Iris pigment epithelial cell (primary cell): ENCODE results near the gene FTL.
"Not testable (repeated sequence)": the region's sequence is repeated elsewhere in the genome, so short reads cannot be mapped to it uniquely, and the experiment has no call there.

ENCODE experiments used
- DNase-seq: peaks from one replicate; pipeline ENCODE4 v3.0.0-alpha.2; 2011; ENCODE audit warnings: low read depth

FTL gene

DNA sequence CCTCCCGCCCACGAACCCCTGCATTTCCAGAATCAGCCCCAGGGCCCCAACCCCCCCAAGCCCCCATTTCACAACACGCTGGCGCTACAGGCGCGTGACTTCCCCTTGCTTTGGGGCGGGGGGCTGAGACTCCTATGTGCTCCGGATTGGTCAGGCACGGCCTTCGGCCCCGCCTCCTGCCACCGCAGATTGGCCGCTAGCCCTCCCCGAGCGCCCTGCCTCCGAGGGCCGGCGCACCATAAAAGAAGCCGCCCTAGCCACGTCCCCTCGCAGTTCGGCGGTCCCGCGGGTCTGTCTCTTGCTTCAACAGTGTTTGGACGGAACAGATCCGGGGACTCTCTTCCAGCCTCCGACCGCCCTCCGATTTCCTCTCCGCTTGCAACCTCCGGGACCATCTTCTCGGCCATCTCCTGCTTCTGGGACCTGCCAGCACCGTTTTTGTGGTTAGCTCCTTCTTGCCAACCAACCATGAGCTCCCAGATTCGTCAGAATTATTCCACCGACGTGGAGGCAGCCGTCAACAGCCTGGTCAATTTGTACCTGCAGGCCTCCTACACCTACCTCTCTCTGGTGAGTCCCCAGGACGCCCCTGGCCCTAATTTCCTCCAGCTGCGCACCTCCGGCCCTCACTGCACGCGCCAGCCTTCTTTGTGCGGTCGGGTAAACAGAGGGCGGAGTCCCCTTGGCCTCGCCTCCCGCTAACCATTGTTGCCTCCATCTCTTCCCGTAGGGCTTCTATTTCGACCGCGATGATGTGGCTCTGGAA lies at the start of gene FTL:
TSS of gene FTL (plus strand) at position 270 of the 766 bp plus-strand sequence. CDS start at position 469, 199 bp downstream.
- peak; percentile 96 for DNase-seq

DNA sequence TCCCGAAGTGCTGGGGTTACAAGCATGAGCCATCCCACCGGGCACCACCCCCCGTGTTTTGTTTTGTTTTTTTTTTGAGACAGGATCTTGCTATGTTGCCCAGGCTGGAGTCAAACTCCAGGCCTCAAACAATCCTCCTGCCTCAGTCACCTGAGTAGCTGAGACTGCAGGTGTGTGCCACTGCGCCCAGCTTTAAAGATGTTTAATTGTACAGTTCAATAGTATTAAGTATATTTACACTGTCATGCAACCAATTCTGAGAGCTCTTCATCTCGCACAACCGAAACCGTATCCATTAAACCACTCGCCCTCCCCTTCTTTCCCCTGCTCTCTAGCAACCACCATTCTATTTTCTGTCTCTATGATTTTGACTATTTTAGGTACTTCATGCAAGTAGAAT lies 49.4 kb upstream of the FTL start:
- DNase-seq = no peak

DNA sequence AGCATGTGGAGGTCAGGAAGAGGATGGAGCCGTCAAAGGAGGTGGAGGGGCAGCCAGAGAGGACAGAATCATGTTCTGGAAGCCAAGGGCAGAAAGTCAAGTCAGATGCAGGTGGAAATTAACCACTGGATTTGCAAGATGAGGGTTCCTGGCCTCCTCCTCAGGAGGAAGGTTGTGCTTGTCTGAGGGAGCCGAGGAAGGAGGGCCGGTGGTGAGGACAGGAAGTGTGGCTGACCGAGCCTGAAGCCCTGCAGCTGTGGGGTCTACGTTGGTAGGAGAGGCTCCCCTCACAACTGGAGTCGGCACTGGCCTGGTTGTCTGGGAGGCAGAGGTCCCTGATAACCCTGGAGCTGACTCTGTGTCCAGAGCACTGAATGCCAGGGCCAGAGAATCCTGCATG lies 47.0 kb upstream of the FTL start:
- no peak for DNase-seq

DNA sequence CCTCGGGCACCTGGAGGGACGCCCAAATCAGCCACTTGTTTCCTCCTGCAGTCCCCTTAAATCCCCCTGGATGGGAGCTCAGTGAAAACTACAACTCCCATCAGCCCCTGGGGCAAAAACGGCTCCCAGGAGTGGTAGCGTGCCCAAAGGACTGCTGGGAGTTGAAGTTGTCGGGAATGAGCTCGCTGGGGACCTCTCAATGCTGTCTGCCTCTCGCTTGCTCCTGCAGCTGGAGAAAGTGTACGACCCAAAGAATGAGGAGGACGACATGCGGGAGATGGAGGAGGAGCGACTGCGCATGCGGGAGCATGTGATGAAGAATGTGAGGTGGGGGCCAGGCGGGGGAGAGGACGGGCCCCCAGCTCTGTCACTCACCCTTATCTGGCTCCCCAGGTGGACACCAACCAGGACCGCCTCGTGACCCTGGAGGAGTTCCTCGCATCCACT lies 46.3 kb upstream of the FTL start:
- no peak for DNase-seq

DNA sequence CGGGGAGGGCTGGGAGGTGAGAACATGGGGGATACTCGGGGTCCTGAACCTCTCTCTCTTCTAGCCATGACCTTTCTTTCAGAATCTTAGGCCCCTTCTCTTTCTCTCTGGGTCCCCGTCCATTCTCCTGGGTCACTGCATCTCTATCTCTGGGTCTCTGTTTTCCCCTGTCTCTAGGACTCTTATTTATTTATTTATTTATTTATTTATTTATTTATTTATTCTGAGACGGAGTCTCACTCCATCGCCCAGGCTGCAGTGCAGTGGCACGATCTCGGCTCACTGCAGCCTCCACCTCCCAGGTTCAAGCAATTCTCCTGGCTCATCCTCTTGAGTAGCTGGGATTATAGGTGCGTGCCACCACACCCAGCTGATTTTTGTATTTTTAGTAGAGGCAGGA lies 45.8 kb upstream of the FTL start:
- DNase-seq = not testable (repeated sequence)

DNA sequence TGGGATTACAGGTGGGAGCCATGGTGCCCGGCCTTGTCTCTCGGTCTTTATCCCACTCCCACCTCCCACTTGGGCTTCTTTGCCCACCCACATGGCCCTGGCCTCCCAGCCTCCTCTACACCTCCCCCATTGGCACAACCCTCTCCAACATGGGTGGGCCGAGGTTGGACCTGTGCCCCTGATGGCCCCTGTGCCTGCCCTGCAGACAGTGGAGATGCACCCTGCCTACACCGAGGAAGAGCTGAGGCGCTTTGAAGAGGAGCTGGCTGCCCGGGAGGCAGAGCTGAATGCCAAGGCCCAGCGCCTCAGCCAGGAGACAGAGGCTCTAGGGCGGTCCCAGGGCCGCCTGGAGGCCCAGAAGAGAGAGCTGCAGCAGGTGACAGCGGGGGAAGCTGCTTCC lies 44.2 kb upstream of the FTL start:
- no peak for DNase-seq

DNA sequence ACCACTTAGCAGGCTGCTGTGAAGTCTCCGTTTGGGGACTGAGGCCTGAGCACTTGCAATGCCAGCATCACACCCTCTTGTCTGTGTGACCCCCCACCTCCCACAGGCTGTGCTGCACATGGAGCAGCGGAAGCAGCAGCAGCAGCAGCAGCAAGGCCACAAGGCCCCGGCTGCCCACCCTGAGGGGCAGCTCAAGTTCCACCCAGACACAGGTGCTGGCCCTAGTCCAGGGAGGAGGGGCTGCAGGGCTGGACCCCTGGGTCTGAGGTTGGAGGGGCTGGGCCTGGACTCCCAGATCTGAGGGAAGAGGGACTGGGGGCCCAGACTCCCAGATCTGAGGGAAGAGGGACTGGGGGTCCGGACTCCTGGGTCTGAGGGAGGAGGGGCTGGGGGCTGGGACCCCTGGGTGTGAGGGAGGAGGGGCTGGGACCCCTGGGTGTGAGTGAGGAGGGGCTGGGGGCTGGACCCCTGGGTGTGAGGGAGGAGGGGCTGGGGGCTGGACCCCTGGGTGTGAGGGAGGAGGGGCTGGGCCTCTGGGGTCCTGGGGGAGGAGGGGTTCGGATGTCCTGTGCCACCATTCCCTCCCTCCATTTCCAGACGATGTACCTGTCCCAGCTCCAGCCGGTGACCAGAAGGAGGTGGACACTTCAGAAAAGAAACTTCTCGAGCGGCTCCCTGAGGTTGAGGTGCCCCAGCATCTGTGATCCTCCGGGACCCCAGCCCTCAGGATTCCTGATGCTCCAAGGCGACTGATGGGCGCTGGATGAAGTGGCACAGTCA lies 43.2 kb upstream of the FTL start:
- DNase-seq = no peak

DNA sequence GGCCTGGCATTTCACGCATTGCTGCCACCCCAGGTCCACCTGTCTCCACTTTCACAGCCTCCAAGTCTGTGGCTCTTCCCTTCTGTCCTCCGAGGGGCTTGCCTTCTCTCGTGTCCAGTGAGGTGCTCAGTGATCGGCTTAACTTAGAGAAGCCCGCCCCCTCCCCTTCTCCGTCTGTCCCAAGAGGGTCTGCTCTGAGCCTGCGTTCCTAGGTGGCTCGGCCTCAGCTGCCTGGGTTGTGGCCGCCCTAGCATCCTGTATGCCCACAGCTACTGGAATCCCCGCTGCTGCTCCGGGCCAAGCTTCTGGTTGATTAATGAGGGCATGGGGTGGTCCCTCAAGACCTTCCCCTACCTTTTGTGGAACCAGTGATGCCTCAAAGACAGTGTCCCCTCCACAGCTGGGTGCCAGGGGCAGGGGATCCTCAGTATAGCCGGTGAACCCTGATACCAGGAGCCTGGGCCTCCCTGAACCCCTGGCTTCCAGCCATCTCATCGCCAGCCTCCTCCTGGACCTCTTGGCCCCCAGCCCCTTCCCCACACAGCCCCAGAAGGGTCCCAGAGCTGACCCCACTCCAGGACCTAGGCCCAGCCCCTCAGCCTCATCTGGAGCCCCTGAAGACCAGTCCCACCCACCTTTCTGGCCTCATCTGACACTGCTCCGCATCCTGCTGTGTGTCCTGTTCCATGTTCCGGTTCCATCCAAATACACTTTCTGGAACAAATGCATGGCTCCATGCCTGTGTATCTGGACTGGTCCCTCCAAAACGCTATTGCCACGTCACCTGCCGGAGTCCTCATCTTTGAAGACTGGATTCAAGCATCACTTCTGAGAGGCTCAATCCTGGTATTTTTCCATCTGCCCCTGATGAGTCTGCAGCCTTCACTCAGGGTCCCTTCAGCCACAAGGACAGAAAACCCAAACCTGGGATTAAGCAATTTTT lies 42.3 kb upstream of the FTL start:
- no peak for DNase-seq

DNA sequence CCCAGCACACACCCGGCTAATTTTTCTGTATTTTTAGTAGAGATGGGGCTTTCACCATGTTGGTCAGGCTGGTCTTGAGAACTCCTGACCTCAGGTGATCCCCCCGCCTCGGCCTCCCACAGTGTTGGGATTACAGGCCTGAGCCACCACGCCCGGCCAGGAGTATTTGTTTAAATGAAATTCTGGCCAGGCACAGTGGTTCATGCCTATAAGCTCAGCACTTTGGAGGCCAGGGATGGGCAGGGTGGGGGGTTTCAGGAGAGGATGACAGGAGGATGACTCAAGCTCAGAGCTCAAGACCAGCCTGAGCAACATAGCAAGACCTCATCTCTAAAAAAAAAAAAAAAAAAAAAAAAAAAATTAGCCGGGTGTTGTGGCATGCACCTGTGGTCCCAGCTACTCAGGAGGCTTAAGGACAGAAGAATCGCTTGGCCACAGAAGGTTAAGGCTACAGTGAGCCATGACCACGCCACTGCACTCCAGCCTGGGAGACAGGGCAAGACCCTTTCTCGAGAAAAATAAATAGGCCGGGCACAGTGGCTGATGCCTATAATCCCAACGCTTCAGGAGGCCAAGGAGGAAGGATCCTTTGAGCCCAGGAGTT lies 39.8 kb upstream of the FTL start:
- peak; percentile 82 for DNase-seq

DNA sequence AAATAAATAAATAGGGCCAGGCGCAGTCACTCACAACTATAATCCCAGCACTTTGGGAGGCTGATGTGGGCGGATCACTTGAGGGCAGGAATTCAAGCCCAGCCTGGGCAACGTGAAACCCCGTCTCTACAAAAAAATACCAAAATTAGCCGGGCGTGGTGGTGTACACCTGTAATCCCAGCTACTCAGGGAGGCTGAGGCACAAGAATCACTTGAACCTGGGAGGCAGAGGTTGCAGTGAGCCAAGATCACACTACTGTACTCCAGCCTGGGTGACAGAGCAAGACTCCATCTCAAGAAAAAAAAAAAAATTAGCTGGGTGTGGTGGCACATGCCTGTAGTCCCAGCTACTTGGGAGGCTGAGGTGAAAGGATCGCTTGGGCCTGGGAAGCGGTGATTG lies 39.2 kb upstream of the FTL start:
- not testable (repeated sequence) for DNase-seq

DNA sequence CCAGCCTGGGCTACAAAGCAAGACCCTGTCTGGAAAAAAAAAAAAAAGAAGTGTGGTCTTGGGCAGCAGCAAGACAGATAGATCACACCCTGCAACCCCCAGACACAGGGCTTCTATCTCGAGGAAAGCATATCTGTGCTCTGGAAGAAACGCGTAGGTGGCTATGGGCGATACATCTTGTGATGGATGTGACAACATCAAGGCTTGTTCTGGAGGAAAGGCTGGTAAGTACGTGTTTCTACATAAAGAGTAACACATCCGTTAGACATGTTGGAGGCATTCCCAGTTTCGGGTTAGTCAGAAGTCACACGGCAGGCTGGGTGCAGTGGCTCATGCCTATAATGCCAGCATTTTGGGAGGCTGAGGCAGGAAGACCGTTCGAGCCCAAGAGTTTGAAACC lies 38.2 kb upstream of the FTL start:
- DNase-seq = peak; percentile 96

DNA sequence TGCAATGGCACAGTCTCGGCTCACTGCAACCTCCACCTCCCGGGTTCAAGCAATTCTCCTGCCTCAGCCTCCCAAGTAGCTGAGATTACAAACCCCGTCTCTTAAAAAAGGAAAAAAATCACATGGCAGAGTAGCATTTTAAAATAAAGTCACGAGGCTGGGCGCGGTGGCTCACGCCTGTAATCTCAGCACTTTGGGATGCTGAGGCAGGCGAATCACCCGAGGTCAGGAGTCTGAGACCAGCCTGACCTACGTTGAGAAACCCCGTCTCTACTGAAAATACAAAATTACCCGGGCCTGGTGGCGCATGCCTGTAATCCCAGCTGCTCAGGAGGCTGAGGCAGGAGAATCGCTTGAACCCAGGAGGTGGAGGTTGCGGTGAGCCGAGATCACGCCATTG lies 37.4 kb upstream of the FTL start:
- not testable (repeated sequence) for DNase-seq

DNA sequence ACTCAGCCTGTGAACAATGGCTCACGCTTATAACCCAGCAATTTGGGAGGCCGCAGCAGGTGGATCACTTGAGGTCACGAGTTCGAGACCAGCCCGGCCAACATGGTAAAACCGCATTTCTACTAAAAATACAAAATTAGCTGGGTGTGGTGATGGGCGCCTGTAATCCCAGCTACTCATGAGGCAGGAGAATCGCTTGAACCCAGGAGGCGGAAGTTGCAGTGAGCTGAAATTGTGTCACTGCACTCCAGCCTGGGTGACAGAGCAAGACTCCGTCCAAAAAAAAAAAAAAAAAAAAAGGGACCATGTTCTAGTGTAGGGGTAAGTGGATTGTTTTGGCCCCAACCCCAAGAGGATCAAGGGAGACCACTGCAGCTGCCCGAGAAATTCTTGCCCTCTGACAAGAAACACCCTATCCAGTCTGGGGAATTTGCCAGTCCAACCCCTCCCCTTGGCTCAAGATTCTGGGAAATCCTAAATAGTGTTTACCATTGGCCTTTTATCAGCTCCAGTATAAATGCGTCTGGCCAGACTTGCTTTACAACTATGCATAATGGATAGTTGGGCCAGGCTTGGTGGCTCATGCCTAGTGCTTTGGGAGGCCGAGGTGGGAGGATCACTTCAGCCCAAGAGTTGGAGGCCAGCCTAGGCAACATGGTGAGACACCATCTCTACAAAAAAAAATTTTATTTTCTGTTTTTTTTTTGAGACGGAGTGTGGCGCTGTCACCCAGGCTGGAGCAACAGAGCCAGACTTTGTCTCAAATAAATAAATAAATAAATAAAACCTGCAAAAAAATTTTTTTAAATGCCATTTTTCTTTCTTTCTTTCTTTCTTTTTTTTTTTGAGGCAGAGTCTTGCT lies 36.7 kb upstream of the FTL start:
- DNase-seq = no peak

DNA sequence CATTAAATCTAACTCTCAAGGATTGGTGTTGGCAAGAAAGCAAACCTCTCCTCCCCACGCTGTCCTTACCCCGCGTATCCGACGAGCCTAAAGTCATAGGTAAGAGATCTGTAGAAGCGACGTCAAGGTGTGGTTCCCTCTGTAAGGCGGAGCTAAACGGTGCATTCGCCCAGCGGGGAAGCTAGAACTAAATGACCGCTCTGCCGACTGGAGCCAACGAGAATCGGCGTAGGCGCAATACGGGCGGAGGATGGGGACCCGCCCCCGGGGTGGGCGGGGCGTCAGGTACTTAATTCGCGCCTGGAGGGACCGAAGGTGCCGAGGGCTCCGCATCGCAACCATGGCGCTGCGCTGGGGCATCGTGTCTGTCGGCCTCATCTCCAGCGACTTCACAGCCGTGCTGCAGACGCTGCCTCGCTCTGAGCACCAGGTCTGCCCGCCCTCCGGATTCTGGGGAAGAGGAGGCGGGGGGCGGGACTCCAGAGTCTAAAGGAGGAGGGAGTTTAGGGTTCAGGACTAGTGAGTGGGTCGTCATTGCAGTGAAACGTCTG lies 31.7 kb upstream of the FTL start, which contains the start of gene DHDH:
TSS of gene DHDH (plus strand) at position 318 of the 551 bp plus-strand sequence. CDS start at position 341, 23 bp downstream.
- DNase-seq = peak; percentile 48

DNA sequence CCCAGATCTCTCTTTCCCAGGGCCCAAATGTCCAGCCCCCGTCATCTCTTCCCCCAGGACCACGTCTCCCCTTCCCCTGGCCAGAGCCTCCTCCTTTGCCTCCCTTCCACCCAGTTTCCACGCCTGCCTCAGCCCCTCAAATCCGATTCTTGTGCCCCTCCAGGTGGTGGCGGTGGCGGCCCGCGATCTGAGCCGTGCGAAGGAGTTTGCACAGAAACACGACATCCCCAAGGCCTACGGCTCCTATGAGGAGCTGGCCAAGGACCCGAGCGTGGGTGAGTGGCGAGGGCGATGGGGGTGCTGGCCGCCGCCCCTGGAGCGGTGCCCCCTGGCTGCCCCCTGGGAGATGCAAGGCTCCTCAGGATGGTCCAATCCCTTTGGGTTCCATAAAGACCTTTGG lies 30.3 kb upstream of the FTL start:
- DNase-seq = no peak

DNA sequence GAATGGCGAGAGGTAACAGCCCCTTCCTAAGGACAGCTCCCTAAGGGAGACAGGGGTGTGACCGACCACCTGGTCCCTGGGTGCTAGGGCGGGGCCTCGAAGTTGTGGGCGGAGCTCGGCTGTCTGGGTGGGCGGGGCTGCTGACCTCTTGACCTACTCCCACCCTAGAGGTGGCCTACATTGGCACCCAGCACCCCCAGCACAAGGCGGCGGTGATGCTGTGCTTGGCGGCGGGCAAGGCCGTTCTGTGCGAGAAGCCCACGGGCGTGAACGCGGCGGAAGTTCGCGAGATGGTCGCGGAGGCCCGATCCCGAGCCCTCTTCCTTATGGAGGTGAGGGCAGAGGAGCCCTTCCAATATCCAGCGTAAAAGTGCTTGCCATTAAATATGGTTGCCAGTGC lies 29.2 kb upstream of the FTL start:
- DNase-seq = no peak

DNA sequence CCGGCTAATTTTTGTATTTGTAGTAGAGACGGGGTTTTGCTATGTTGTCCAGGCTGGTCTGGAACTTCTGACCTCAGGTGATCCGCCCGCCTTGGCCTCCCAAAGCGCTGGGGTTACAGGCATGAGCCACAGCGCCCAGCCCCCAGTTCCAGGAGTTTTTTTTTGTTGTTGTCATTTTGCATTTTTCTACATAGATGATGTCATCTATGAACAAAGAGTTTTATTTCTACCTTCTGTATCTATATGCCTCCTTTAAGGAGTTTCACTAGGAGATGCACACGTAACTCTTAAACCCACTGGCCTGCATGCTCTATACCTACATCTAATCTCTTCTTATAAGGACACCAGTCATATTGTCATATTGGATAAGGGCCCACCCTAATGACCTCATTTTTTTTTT lies 26.9 kb upstream of the FTL start:
- no peak for DNase-seq

DNA sequence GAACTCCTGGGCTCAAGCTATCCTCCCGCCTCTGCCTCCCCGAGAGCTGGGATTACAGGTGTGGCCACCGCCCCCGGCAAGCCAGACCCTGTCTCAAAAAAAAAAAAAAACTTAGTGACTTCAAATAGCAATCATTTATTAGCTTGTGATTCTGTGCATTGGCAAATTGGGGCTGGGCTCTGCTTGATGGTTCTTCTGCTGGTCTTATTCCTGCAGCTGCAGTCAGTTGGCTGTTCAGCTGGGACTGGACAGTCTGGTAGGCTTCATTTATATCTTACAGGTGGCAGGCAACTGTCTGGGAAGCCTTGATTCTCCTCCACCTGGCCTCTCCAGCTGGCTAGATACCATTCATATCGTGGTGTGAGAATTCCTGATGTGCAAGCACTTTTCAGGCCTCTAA lies 24.2 kb upstream of the FTL start:
- no peak for DNase-seq

DNA sequence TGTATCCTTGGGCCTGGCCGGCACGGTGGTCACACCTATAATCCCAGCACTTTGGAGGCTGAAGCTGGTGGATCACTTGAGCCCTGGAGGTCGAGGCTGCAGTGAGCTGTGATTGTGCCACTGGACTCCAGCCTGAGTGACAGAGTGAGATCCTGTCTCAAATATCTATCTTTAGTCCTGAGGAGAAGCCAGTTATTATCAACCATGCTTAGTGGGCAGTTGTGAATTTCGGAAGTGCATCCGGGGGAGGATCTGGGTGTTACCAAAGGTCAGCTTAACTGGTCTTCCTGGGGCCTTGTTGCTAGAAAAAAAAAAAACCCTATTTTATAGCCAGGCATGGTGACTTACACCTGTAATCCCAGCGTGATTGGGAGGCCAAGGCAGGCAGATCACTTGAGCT lies 22.0 kb upstream of the FTL start:
- DNase-seq = no peak

DNA sequence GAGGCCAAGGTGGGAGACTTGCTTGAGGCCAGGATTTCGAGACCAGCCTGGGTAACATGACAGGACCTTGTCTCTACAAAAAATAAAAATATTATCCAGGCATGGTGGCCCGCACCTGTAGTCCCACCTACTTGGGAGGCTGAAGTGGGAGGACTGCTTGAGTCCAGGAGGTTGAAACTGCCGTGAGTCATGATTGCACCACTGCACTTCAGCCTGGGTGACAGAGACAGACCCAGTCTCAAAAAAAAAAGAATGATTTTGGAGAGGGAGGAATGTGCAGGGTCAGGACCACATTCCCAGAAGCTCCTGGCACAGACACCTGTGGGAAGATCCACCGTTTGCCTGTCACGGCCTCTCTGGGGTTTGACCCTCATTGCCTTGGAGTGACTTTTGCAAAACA lies 19.7 kb upstream of the FTL start:
- DNase-seq = no peak

DNA sequence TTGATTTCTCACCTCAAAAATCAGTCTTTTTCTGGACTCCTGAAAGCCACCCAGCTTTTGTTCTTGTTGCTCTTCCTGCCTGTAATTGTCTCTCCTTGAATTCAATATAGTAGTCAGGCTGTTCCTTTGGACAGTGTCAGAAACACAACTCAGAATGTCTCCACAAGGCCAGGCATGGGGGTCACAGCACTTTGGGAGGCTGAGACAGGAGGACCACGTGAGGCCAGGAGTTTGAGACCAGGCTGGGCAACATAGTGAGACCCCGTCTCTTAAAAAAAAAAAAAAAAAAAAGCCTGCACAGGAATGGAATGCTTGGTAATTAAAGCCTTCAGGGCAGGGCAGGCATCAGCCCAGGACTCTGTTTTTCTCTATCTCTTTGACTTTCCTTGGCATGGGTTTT lies 19.3 kb upstream of the FTL start:
- no peak for DNase-seq
